ENCODE results near the gene PSG6. TPM values are rescaled to one million over a fixed set of nuclear protein-coding genes. Genes with fewer than 3 reads are reported as not detected.

The PSG6 gene
- total and polyA plus RNA-seq, 2 of the 8 experiments (the other 6 are each of a cell fraction or from before 2014, with no cell fraction given) = not detected

GRCh38 chr19:42926781-42927180, 9.1 kb upstream of the PSG6 start:
- Histone ChIP-seq H3K4me2 (ENCODE audit: insufficient read depth in 1 of 2, low read depth in 2 of 2, low read length in 2 of 2) (no peak overlapping the region), H3K27me3 (replicated peaks in 1 of 4; ENCODE audit: control insufficient read depth in 3 of 4, extremely low read depth in 1 of 4, insufficient read depth in 3 of 4, low read length in 3 of 4) (no peaks in the 10 kb centered on the region), H2BK20ac (ENCODE audit: low read length) (no peak overlapping the region), H3K79me2 (ENCODE audit: control insufficient read depth in 1 of 2, insufficient read depth in 2 of 2, low read length in 2 of 2) (no peaks in the 10 kb centered on the region), H3K36me3 (ENCODE audit: control insufficient read depth in 2 of 4, insufficient read depth in 4 of 4, low read length in 3 of 4) (no peaks in the 10 kb centered on the region), H3K23ac (ENCODE audit: insufficient read length) (no peak overlapping the region), H3K56ac (replicated peaks; ENCODE audit: insufficient read length, low read depth, low read length) (no peak overlapping the region), H4K91ac (replicated peaks; ENCODE audit: insufficient read length, low read length) (no peak overlapping the region), H2BK5ac (ENCODE audit: low read depth, low read length) (no peak overlapping the region), H3K14ac (ENCODE audit: insufficient read length) (no peak overlapping the region), H4K5ac (ENCODE audit: insufficient read length, low read depth, low read length) (no peak overlapping the region), H2AK5ac (ENCODE audit: low read depth, low read length) (no peak overlapping the region), H2BK15ac (ENCODE audit: low read length) (no peak overlapping the region), H3K27ac (ENCODE audit: low read depth, low read length) (no peak overlapping the region), H3K79me1 (ENCODE audit: low read depth, low read length) (no peaks in the 10 kb centered on the region), H3K9me3 (ENCODE audit: insufficient read depth in 2 of 2, low read depth in 1 of 2, low read length in 1 of 2) (peaks cover 34 to 58% of the 10 kb centered on the region in 2 experiments), H2BK120ac (replicated peaks; ENCODE audit: low read depth, low read length) (no peak overlapping the region), H4K20me1 (replicated peaks in 1 of 2; ENCODE audit: control insufficient read depth in 1 of 2, insufficient read depth in 2 of 2, low read length in 2 of 2) (no peaks in the 10 kb centered on the region), H2BK12ac (ENCODE audit: low read depth, low read length) (no peak overlapping the region), H3K4me1 (replicated peaks in 1 of 4; ENCODE audit: control insufficient read depth in 3 of 4, insufficient read depth in 4 of 4, low read length in 3 of 4) (no peaks in the 10 kb centered on the region), H3K4ac (replicated peaks; ENCODE audit: insufficient read length, low read depth, low read length) (no peak overlapping the region), H4K8ac (ENCODE audit: extremely low read depth, insufficient read depth, low read length) (no peak overlapping the region), H3K18ac (ENCODE audit: extremely low read depth, low read length) (no peak overlapping the region), H3K23me2 (ENCODE audit: low read depth, low read length) (no peaks in the 10 kb centered on the region), H3K4me3 (ENCODE audit: extremely low read depth in 1 of 4, insufficient read depth in 2 of 4, low read depth in 3 of 4, low read length in 4 of 4) (no peak overlapping the region), H3K9ac (replicated peaks in 1 of 4; ENCODE audit: extremely low read depth in 1 of 4, low read depth in 3 of 4, low read length in 3 of 4) (no peak overlapping the region), H2AFZ (ENCODE audit: low read length) (no peak overlapping the region)
- ChIA-PET POLR2A (ENCODE audit: partially characterized antibody) (no interaction called here), CTCF (ENCODE audit: partially characterized antibody) (no interaction called here)
- no peak for DNase-seq (ENCODE audit: low read depth in 1 of 2, low spot score in 2 of 2)
- FAIRE-seq = no peak
- TF ChIP-seq HDAC6 (IDR thresholded peaks at IDR 0.05; ENCODE audit: low read depth, low read length) = no peak
- no peak for TF ChIP-seq EZH2 (IDR thresholded peaks at IDR 0.05; ENCODE audit: low read depth, low read length, severe bottlenecking)
- TF ChIP-seq TAF7 (optimal IDR thresholded peaks at IDR 0.05; ENCODE audit: borderline replicate concordance, low read depth, low read length) = no peak
- TF ChIP-seq RNF2 (IDR thresholded peaks at IDR 0.05; ENCODE audit: borderline replicate concordance, low read depth, low read length, missing control alignments, poor library complexity, severe bottlenecking) = no peak
- TF ChIP-seq RFX5 (IDR thresholded peaks at IDR 0.05; ENCODE audit: borderline replicate concordance, low read depth, low read length) = no peak
- TF ChIP-seq GTF2F1 (IDR thresholded peaks at IDR 0.05; ENCODE audit: borderline replicate concordance, low read depth, low read length) = no peak
- TF ChIP-seq NRF1 (IDR thresholded peaks at IDR 0.05; ENCODE audit: low read depth, low read length) = no peak
- TF ChIP-seq RBBP5 (IDR thresholded peaks at IDR 0.05; ENCODE audit: borderline replicate concordance, low read depth, low read length) = no peak
- no peak for TF ChIP-seq BCL11A (IDR thresholded peaks at IDR 0.05; ENCODE audit: low read depth in 2 of 2, low read length in 2 of 2)
- WGBS, 2 experiments (ENCODE audit: extremely low coverage in 1 of 2, insufficient coverage in 1 of 2, insufficient read length in 1 of 2, insufficient replicate concordance in 2 of 2, low coverage in 1 of 2, low lambda C conversion rate in 2 of 2, missing lambda C conversion rate in 1 of 2) = 14% methylated on average over 2 of the region's 2 CpGs; no CpG with 5 or more reads in 1 of the 2 experiments

Measured in H1 (cell line).